Upper lobe of right lung (tissue), 1 donor: ENCODE results near the gene LYPD3. TPM values are rescaled to one million over a fixed set of nuclear protein-coding genes. Genes with fewer than 3 reads are reported as not detected.

ENCODE experiments used
- ATAC-seq: fragments of 200-7000 bp; cut with Tn5 transposase; one replicate; pipeline ENCODE4 v1.9.1; 2020; ENCODE audit warnings: mild to moderate bottlenecking, moderate library complexity
- DNase-seq: peaks from one replicate; pipeline ENCODE4 v3.0.0-alpha.2; 2020
- H3K27ac ChIP-seq: fragments of 200-600 bp; one replicate; pipeline ENCODE4 v1.8.0; 2022
- H3K27me3 ChIP-seq: fragments of 200-600 bp; one replicate; pipeline ENCODE4 v1.8.0; 2022; ENCODE audit warnings: mild to moderate bottlenecking
- H3K36me3 ChIP-seq: fragments of 200-600 bp; one replicate; pipeline ENCODE4 v1.8.0; 2022
- H3K4me1 ChIP-seq: fragments of 200-600 bp; one replicate; pipeline ENCODE4 v1.8.0; 2022
- H3K4me3 ChIP-seq: fragments of 200-600 bp; one replicate; pipeline ENCODE4 v1.8.0; 2022; ENCODE audit warnings: mild to moderate bottlenecking
- H3K9me3 ChIP-seq: fragments of 200-600 bp; one replicate; pipeline ENCODE4 v1.8.0; 2022
- CTCF ChIP-seq: fragments of 200-600 bp; IDR thresholded peaks from one replicate; pipeline ENCODE4 v1.8.0; 2022; ENCODE audit warnings: antibody characterized with exemption
- intact Hi-C: fragments of 100-400 bp; cut with DNase I; formaldehyde crosslinking; loops from one replicate; pipeline ENCODE4 v1.11.0; 2022
- total RNA-seq: library from RNA; stranded (reverse); fragmentation: NEBNext Ultra II Directional; extraction: Animal tissue kit (Norgen Biotek cat#: 25700); gene quantifications from one replicate; pipeline ENCODE4 v1.2.1, GENCODE V29; 2021
- donor health status: DM: no; HTN: yes; CAD: no; lungs with severe emphysema.

LYPD3 gene
- total RNA-seq, 1 donor from 2014 or later = 0.75 TPM

- ATAC-seq (no peak), DNase-seq (no peak)
- H3K9me3 ChIP-seq = no peaks in the 10 kb centered on the region
- H3K27ac ChIP-seq = no peak overlapping the region
- no peak overlapping the region for H3K4me3 ChIP-seq
- no peaks in the 10 kb centered on the region for H3K27me3 ChIP-seq
- H3K4me1 ChIP-seq = no peaks in the 10 kb centered on the region
- no peak for TF ChIP-seq CTCF
- intact Hi-C loops = no loop called here
- no peaks in the 10 kb centered on the region for H3K36me3 ChIP-seq
These were observed 25.4 kb upstream of the LYPD3 start for GRCh38 chr19:43490759-43491158.

GRCh38 chr19:43489979-43490599 is 24.7 kb upstream of the LYPD3 start:
- Histone ChIP-seq H3K36me3 (no peaks in the 10 kb centered on the region), H3K27ac (no peak overlapping the region), H3K27me3 (no peaks in the 10 kb centered on the region), H3K4me3 (no peak overlapping the region), H3K9me3 (no peaks in the 10 kb centered on the region), H3K4me1 (no peaks in the 10 kb centered on the region)
- ATAC-seq (no peak), DNase-seq (no peak)
- intact Hi-C loops = no loop called here
- no peak for TF ChIP-seq CTCF

GRCh38 chr19:43489310-43489709 is 23.9 kb upstream of the LYPD3 start:
- no peak overlapping the region for H3K4me3 ChIP-seq
- no peaks in the 10 kb centered on the region for H3K4me1 ChIP-seq
- ATAC-seq = peak; percentile 70
- intact Hi-C loops = no loop called here
- H3K27ac ChIP-seq = no peak overlapping the region
- no peak for TF ChIP-seq CTCF
- H3K36me3 ChIP-seq = no peaks in the 10 kb centered on the region
- H3K9me3 ChIP-seq = no peaks in the 10 kb centered on the region
- no peaks in the 10 kb centered on the region for H3K27me3 ChIP-seq
- DNase-seq = no peak

GRCh38 chr19:43488179-43488578 is 22.8 kb upstream of the LYPD3 start:
- intact Hi-C loops = no loop called here
- no peak for TF ChIP-seq CTCF

GRCh38 chr19:43486412-43486811 is 21.0 kb upstream of the LYPD3 start:
- TF ChIP-seq CTCF = no peak
- Histone ChIP-seq H3K36me3 (no peaks in the 10 kb centered on the region), H3K27me3 (no peaks in the 10 kb centered on the region), H3K27ac (no peak overlapping the region), H3K4me1 (no peaks in the 10 kb centered on the region), H3K9me3 (no peaks in the 10 kb centered on the region), H3K4me3 (no peak overlapping the region)
- ATAC-seq (no peak), DNase-seq (no peak)
- intact Hi-C loops = no loop called here

More at GRCh38 chr19:43488179-43488578, 22.8 kb upstream of the LYPD3 start:
- Histone ChIP-seq H3K4me3 (no peak overlapping the region), H3K9me3 (no peaks in the 10 kb centered on the region), H3K27ac (no peak overlapping the region), H3K27me3 (no peaks in the 10 kb centered on the region), H3K36me3 (no peaks in the 10 kb centered on the region), H3K4me1 (no peaks in the 10 kb centered on the region)
- DNase-seq (no peak), ATAC-seq (no peak)

- no peak for TF ChIP-seq CTCF
- DNase-seq = no peak
- Histone ChIP-seq H3K27me3 (no peaks in the 10 kb centered on the region), H3K9me3 (no peaks in the 10 kb centered on the region), H3K36me3 (no peaks in the 10 kb centered on the region), H3K4me1 (no peaks in the 10 kb centered on the region), H3K4me3 (no peak overlapping the region), H3K27ac (no peak overlapping the region)
- intact Hi-C loops = no loop called here
- no peak for ATAC-seq
These were observed 20.5 kb upstream of the LYPD3 start for GRCh38 chr19:43485951-43486350.
